ENCODE measurements around the gene FN1. TPM values are rescaled to one million over a fixed set of nuclear protein-coding genes. Genes with fewer than 3 reads are reported as not detected.

FN1 gene
- polyA plus RNA-seq, 1 of the 3 experiments (the other 2 are of a cell fraction): 1,671 TPM

DNA sequence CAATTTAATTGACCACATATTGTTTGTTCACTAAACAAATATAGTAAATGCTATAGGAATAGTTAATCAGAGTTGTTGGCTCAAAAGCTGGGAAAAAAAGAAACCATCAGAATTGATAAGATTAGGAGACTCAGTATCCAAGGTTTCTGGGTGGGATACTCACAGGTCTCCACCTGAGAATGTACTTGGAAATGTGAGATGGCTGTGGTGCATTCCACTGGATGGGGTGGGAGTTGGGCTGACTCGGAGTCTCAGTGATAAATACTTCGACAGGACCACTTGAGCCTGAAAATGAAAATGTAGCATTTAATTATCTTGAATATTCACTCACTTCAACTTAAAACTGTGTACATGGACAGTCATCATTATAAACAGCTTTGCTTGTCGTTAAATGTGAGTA lies 21.2 kb downstream of the FN1 start:
- H3K27me3 ChIP-seq (ENCODE audit: insufficient read depth): no peaks in the 10 kb centered on the region
- CTCF ChIA-PET: no interaction called here
- 90% methylated on average over 3 of the region's 3 CpGs for WGBS (ENCODE audit: low lambda C conversion rate)
- peaks cover 81% of the 10 kb centered on the region for H4K20me1 ChIP-seq (ENCODE audit: insufficient read depth)
- H3K4me3 ChIP-seq (ENCODE audit: low read depth in 2 of 2, low read length in 1 of 2): no peak overlapping the region
- peaks cover 0 to 56% of the 10 kb centered on the region in 2 experiments; a peak in 3 of 4 replicates for H3K4me1 ChIP-seq (ENCODE audit: control insufficient read depth in 1 of 2, insufficient read depth in 2 of 2, low read depth in 1 of 2, low read length in 1 of 2)
- peaks cover 76% of the 10 kb centered on the region for H3K79me2 ChIP-seq (ENCODE audit: insufficient read depth)
- POLR2A ChIA-PET: no interaction called here
- peaks cover 97% of the 10 kb centered on the region for H3F3A ChIP-seq (replicated peaks; ENCODE audit: insufficient read depth)
- peak overlapping the region in 1 of 2 experiments; percentile 63; a peak in 2 of 4 replicates for H3K27ac ChIP-seq (ENCODE audit: low read depth in 2 of 2, low read length in 1 of 2)
- no peaks in the 10 kb centered on the region for H3K9me2 ChIP-seq
- no peaks in the 10 kb centered on the region for H3K9me3 ChIP-seq
- H3K36me3 ChIP-seq (replicated peaks in 1 of 2; ENCODE audit: control insufficient read depth in 1 of 2, insufficient read depth in 2 of 2, low read length in 1 of 2): peaks cover 46 to 91% of the 10 kb centered on the region in 2 experiments
- H3K4me2 ChIP-seq: no peak overlapping the region
- H3K9ac ChIP-seq: peak overlapping the region; percentile 19; the same call in 1 of the 2 replicates
- DNase-seq: no peak
- no peak overlapping the region for H2AFZ ChIP-seq (ENCODE audit: low read depth)
- TF ChIP-seq, protein P1, sequence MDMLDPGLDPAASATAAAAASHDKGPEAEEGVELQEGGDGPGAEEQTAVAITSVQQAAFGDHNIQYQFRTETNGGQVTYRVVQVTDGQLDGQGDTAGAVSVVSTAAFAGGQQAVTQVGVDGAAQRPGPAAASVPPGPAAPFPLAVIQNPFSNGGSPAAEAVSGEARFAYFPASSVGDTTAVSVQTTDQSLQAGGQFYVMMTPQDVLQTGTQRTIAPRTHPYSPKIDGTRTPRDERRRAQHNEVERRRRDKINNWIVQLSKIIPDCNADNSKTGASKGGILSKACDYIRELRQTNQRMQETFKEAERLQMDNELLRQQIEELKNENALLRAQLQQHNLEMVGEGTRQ (IDR thresholded peaks at IDR 0.05; ENCODE audit: borderline replicate concordance, low read depth, low read length): no peak
- TF ChIP-seq GATA2 (CRISPR knock-in tag; IDR thresholded peaks at IDR 0.05) (no peak), MXI1 (IDR thresholded peaks at IDR 0.05; ENCODE audit: low read depth, low read length) (no peak), EZH2phosphoT487 (IDR thresholded peaks at IDR 0.05; ENCODE audit: borderline replicate concordance, low read depth) (no peak), ELF1 (IDR thresholded peaks at IDR 0.05) (no peak), SMC3 (IDR thresholded peaks at IDR 0.05; ENCODE audit: low read depth, low read length) (no peak), MEF2A (IDR thresholded peaks at IDR 0.05; ENCODE audit: borderline replicate concordance, low read depth) (no peak), RCOR1 (IDR thresholded peaks at IDR 0.05; ENCODE audit: low read length) (no peak), TEAD4 (IDR thresholded peaks at IDR 0.05; ENCODE audit: borderline replicate concordance, insufficient read depth) (no peak), GABPA (IDR thresholded peaks at IDR 0.05; ENCODE audit: low read depth) (no peak)
- TF ChIP-seq, protein P2, sequence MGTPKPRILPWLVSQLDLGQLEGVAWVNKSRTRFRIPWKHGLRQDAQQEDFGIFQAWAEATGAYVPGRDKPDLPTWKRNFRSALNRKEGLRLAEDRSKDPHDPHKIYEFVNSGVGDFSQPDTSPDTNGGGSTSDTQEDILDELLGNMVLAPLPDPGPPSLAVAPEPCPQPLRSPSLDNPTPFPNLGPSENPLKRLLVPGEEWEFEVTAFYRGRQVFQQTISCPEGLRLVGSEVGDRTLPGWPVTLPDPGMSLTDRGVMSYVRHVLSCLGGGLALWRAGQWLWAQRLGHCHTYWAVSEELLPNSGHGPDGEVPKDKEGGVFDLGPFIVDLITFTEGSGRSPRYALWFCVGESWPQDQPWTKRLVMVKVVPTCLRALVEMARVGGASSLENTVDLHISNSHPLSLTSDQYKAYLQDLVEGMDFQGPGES (IDR thresholded peaks at IDR 0.05; ENCODE audit: low read depth, low read length): no peak
- TF ChIP-seq, protein P3, sequence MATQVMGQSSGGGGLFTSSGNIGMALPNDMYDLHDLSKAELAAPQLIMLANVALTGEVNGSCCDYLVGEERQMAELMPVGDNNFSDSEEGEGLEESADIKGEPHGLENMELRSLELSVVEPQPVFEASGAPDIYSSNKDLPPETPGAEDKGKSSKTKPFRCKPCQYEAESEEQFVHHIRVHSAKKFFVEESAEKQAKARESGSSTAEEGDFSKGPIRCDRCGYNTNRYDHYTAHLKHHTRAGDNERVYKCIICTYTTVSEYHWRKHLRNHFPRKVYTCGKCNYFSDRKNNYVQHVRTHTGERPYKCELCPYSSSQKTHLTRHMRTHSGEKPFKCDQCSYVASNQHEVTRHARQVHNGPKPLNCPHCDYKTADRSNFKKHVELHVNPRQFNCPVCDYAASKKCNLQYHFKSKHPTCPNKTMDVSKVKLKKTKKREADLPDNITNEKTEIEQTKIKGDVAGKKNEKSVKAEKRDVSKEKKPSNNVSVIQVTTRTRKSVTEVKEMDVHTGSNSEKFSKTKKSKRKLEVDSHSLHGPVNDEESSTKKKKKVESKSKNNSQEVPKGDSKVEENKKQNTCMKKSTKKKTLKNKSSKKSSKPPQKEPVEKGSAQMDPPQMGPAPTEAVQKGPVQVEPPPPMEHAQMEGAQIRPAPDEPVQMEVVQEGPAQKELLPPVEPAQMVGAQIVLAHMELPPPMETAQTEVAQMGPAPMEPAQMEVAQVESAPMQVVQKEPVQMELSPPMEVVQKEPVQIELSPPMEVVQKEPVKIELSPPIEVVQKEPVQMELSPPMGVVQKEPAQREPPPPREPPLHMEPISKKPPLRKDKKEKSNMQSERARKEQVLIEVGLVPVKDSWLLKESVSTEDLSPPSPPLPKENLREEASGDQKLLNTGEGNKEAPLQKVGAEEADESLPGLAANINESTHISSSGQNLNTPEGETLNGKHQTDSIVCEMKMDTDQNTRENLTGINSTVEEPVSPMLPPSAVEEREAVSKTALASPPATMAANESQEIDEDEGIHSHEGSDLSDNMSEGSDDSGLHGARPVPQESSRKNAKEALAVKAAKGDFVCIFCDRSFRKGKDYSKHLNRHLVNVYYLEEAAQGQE (IDR thresholded peaks at IDR 0.05; ENCODE audit: low read depth, low read length): no peak
- TF ChIP-seq, protein P4, sequence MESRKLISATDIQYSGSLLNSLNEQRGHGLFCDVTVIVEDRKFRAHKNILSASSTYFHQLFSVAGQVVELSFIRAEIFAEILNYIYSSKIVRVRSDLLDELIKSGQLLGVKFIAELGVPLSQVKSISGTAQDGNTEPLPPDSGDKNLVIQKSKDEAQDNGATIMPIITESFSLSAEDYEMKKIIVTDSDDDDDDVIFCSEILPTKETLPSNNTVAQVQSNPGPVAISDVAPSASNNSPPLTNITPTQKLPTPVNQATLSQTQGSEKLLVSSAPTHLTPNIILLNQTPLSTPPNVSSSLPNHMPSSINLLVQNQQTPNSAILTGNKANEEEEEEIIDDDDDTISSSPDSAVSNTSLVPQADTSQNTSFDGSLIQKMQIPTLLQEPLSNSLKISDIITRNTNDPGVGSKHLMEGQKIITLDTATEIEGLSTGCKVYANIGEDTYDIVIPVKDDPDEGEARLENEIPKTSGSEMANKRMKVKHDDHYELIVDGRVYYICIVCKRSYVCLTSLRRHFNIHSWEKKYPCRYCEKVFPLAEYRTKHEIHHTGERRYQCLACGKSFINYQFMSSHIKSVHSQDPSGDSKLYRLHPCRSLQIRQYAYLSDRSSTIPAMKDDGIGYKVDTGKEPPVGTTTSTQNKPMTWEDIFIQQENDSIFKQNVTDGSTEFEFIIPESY (IDR thresholded peaks at IDR 0.05; ENCODE audit: borderline replicate concordance, low read depth): no peak
- TF ChIP-seq, protein P5, sequence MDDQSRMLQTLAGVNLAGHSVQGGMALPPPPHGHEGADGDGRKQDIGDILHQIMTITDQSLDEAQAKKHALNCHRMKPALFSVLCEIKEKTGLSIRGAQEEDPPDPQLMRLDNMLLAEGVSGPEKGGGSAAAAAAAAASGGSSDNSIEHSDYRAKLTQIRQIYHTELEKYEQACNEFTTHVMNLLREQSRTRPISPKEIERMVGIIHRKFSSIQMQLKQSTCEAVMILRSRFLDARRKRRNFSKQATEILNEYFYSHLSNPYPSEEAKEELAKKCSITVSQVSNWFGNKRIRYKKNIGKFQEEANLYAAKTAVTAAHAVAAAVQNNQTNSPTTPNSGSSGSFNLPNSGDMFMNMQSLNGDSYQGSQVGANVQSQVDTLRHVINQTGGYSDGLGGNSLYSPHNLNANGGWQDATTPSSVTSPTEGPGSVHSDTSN (IDR thresholded peaks at IDR 0.05): no peak

Measured in SK-N-SH (cell line).